ENCODE measurements around the gene LHFPL5. TPM values are rescaled to one million over a fixed set of nuclear protein-coding genes. Genes with fewer than 3 reads are reported as not detected.

LHFPL5 gene
- polyA plus RNA-seq, 1 donor (not counting 4 experiments of a cell fraction or from before 2014, with no cell fraction given), result not detected

DNA sequence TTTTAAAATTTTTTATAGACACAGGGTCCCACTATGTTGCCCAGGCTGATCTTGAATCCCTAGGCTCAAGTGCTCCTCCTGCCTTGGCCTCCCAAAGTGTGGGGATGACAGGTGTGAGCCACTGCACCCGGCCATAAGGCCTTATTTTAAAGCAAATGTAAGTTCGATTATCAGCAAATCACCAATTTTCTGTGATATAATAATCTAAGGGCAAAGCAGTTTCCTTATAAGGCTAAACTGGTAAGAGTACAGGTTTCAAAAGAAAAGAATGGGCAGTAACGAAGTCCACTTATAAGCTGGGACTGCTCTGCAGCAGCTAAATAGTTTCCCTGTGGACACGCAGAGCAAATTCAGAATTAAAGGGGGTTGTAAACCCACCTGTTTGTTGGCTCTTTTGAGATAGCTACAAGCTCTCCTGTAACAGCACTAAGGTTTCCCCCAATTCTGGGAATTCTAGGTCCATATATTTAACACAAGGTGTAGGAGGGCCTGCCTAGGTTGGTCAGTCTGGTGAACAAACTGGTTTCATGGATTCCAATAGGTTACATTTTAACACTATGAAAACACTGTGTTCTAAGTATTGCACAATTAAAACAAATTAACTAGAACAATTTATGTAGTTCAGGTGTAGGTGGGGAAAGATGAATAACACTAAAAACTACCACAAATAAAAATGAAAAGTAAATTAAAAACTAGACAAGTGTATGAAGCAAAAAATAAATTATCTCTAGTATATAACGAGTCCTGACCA lies 26.3 kb downstream of the LHFPL5 start:
- Histone ChIP-seq H4K20me1 (ENCODE audit: control insufficient read depth, extremely low read depth, insufficient read depth, low read length) (no peaks in the 10 kb centered on the region), H3K4me1 (ENCODE audit: control insufficient read depth, extremely low read depth, insufficient read depth, low read length) (no peaks in the 10 kb centered on the region), H3K27me3 (ENCODE audit: control insufficient read depth, extremely low read depth, insufficient read depth, low read length) (no peaks in the 10 kb centered on the region), H3K9ac (ENCODE audit: control insufficient read depth, extremely low read depth, insufficient read depth, low read length) (no peak overlapping the region), H3K4me2 (ENCODE audit: control insufficient read depth, extremely low read depth, insufficient read depth, low read depth, low read length) (no peak overlapping the region), H3K79me2 (ENCODE audit: control insufficient read depth, insufficient read depth, low read length) (no peaks in the 10 kb centered on the region), H3K36me3 (ENCODE audit: control insufficient read depth in 2 of 2, extremely low read depth in 1 of 2, insufficient read depth in 2 of 2, low read length in 2 of 2) (peaks cover 9 to 17% of the 10 kb centered on the region in 2 experiments), H3K9me1 (ENCODE audit: control insufficient read depth, extremely low read depth, insufficient read depth, low read length) (no peaks in the 10 kb centered on the region), H3K9me3 (ENCODE audit: control insufficient read depth, low read depth, low read length) (no peaks in the 10 kb centered on the region), H3K4me3 (ENCODE audit: control insufficient read depth in 2 of 3, extremely low read depth in 1 of 3, insufficient read depth in 2 of 3, low read depth in 1 of 3, low read length in 3 of 3) (no peak overlapping the region), H2AFZ (ENCODE audit: control insufficient read depth, low read length) (no peak overlapping the region), H3K27ac (ENCODE audit: control insufficient read depth, insufficient read depth, low read length) (no peak overlapping the region)
- no peak for DNase-seq (ENCODE audit: low read depth, low spot score)
- TF ChIP-seq, protein P1, sequence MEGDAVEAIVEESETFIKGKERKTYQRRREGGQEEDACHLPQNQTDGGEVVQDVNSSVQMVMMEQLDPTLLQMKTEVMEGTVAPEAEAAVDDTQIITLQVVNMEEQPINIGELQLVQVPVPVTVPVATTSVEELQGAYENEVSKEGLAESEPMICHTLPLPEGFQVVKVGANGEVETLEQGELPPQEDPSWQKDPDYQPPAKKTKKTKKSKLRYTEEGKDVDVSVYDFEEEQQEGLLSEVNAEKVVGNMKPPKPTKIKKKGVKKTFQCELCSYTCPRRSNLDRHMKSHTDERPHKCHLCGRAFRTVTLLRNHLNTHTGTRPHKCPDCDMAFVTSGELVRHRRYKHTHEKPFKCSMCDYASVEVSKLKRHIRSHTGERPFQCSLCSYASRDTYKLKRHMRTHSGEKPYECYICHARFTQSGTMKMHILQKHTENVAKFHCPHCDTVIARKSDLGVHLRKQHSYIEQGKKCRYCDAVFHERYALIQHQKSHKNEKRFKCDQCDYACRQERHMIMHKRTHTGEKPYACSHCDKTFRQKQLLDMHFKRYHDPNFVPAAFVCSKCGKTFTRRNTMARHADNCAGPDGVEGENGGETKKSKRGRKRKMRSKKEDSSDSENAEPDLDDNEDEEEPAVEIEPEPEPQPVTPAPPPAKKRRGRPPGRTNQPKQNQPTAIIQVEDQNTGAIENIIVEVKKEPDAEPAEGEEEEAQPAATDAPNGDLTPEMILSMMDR (optimal IDR thresholded peaks at IDR 0.05 in 1 of 3, IDR thresholded peaks at IDR 0.05 in 1 of 3, conservative IDR thresholded peaks at IDR 0.05 in 1 of 3; ENCODE audit: extremely low read depth in 1 of 3, insufficient read depth in 2 of 3, low read length in 3 of 3), result no peak
- TF ChIP-seq EZH2 (IDR thresholded peaks at IDR 0.05; ENCODE audit: low read length), result no peak
- FAIRE-seq, result no peak
- dilution Hi-C loops (cut with MboI; ENCODE audit: extremely low pct_ligation_motif_present, low sequenced_read_pairs), result no loop called here

GRCh38 chr6:35833536-35833935 lies 28.4 kb downstream of the LHFPL5 start:
- no peaks in the 10 kb centered on the region for H4K20me1 ChIP-seq (ENCODE audit: control insufficient read depth, extremely low read depth, insufficient read depth, low read length)
- no peak overlapping the region for H3K4me2 ChIP-seq (ENCODE audit: control insufficient read depth, extremely low read depth, insufficient read depth, low read depth, low read length)
- H3K9me3 ChIP-seq (ENCODE audit: control insufficient read depth, low read depth, low read length), result no peaks in the 10 kb centered on the region
- no peaks in the 10 kb centered on the region for H3K4me1 ChIP-seq (ENCODE audit: control insufficient read depth, extremely low read depth, insufficient read depth, low read length)
- no peak for FAIRE-seq
- no peaks in the 10 kb centered on the region for H3K27me3 ChIP-seq (ENCODE audit: control insufficient read depth, extremely low read depth, insufficient read depth, low read length)
- H3K9ac ChIP-seq (ENCODE audit: control insufficient read depth, extremely low read depth, insufficient read depth, low read length), result no peak overlapping the region
- no peak for DNase-seq (ENCODE audit: low read depth, low spot score)
- TF ChIP-seq, protein P1 (optimal IDR thresholded peaks at IDR 0.05 in 1 of 3, IDR thresholded peaks at IDR 0.05 in 1 of 3, conservative IDR thresholded peaks at IDR 0.05 in 1 of 3; ENCODE audit: extremely low read depth in 1 of 3, insufficient read depth in 2 of 3, low read length in 3 of 3), result no peak
- TF ChIP-seq EZH2 (IDR thresholded peaks at IDR 0.05; ENCODE audit: low read length), result no peak
- peaks cover 14 to 17% of the 10 kb centered on the region in 2 experiments for H3K36me3 ChIP-seq (ENCODE audit: control insufficient read depth in 2 of 2, extremely low read depth in 1 of 2, insufficient read depth in 2 of 2, low read length in 2 of 2)
- no peak overlapping the region for H3K4me3 ChIP-seq (ENCODE audit: control insufficient read depth in 2 of 3, extremely low read depth in 1 of 3, insufficient read depth in 2 of 3, low read depth in 1 of 3, low read length in 3 of 3)
- H3K9me1 ChIP-seq (ENCODE audit: control insufficient read depth, extremely low read depth, insufficient read depth, low read length), result no peaks in the 10 kb centered on the region
- no peak overlapping the region for H3K27ac ChIP-seq (ENCODE audit: control insufficient read depth, insufficient read depth, low read length)
- dilution Hi-C loops (cut with MboI; ENCODE audit: extremely low pct_ligation_motif_present, low sequenced_read_pairs), result no loop called here
- H3K79me2 ChIP-seq (ENCODE audit: control insufficient read depth, insufficient read depth, low read length), result no peaks in the 10 kb centered on the region
- no peak overlapping the region for H2AFZ ChIP-seq (ENCODE audit: control insufficient read depth, low read length)

All from keratinocyte (primary cell).